GM12875 (cell line): ENCODE results near the gene DONSON.

Experiments
- H3K4me3 ChIP-seq: one replicate; pipeline ENCODE4 v1.5.1; 2011; ENCODE audit warnings: low read depth, low read length, control low read depth
- TF ChIP-seq, protein P1 (sequence below): IDR thresholded peaks from 2 replicates; pipeline ENCODE4 v1.5.1; 2011; ENCODE audit warnings: low read depth, mild to moderate bottlenecking, control low read depth, inconsistent platforms, low read length, moderate library complexity, borderline replicate concordance; ENCODE audit not compliant: insufficient read depth

DONSON gene

DNA sequence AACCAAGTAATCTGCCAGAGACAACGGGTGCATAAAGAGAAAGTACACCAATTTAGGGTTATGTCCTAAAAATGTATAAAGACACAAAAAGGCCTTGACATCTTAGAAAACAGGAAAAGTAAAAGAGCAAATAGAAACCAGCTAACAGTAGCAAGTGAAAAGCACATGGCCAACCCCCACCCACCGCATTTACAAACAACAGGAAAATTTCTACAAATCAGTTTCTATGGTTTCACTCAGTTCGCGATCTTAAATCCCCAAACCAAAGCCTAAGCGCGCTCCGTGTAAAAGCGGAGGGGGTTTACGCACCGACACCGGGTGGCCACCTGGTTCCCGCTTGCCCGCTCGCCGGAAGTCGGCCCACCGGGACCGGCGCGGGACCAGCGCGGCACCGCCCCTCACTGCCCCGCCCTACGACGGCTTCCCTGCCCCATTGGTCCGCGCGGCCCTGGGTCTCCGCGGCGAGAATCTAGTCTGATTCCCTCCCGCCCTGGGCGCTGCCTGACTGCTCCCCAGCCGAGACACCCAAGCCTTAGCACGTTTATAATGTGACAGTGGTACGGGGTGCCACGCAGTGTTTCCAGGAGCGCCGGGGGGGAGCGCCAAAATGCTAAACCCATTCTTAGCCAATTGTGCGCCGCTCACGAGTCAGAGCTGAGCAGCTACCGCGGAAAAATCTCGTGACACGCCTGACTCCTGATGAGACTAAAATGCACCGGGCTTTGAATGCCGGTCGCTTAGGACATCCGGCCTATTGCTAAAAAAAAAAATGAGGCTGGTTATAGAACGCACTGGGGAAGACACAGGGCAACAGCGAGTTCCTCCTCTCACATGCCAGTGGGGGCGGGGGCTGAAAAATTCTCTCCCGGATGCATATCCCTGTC, 46.5 kb downstream of the DONSON start, which contains the start of gene GART:
TSS of gene GART (minus strand) at position 362 of the 884 bp plus-strand sequence. CDS start 2,802 bp downstream, outside the sequence.
- TF ChIP-seq, protein P1, sequence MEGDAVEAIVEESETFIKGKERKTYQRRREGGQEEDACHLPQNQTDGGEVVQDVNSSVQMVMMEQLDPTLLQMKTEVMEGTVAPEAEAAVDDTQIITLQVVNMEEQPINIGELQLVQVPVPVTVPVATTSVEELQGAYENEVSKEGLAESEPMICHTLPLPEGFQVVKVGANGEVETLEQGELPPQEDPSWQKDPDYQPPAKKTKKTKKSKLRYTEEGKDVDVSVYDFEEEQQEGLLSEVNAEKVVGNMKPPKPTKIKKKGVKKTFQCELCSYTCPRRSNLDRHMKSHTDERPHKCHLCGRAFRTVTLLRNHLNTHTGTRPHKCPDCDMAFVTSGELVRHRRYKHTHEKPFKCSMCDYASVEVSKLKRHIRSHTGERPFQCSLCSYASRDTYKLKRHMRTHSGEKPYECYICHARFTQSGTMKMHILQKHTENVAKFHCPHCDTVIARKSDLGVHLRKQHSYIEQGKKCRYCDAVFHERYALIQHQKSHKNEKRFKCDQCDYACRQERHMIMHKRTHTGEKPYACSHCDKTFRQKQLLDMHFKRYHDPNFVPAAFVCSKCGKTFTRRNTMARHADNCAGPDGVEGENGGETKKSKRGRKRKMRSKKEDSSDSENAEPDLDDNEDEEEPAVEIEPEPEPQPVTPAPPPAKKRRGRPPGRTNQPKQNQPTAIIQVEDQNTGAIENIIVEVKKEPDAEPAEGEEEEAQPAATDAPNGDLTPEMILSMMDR, result no peak
- peak within 1 kb of the TSS; percentile 80 for H3K4me3 ChIP-seq

DNA sequence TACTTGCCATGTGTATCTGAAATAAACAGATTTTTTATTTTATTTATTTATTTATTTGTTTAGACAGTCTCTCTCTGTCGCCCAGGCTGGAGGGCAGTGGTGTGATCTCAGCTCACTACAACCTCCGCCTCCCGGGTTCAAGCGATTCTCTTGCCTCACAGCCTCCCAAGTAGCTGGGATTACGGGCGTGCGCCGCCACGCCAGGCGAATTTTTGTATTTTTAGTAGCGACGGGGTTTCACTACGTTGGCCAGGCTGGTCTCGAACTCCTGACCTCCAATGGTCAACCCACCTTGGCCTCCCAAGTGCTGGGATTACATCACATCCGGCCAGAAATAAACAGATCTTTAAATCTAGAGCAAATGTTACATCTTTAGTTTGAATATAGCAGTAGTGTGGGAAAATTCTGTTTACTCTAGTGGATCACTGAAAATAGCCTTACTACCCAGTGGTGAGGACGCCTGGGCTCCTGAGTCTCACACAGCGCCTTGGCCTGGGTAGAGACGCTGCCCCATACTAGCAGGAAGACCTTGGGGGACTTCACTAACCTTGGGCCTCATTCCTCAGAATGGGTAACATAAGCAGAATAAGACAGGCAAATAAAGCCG, 47.3 kb downstream of the DONSON start:
- TF ChIP-seq, protein P1, result no peak

DNA sequence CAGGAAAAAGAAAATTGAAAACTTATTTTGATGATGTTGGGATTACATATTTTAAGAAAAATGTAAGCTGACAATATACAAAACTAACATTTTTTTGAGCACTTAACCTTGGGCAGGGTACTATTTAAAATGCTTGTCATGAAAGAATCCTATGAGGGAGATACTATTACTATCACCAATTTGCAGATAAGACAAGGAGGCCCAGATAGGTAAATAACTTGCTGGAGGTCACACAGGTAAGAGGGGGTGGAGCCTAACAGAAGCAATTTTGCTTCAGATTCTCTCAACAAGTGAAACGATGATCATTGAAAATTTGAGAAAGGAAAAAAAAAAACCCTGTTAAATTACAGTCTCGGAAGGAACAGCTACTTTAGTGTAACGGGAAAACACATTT, 47.8 kb downstream of the DONSON start:
- TF ChIP-seq, protein P1, result no peak
- peak overlapping the region; percentile 80 for H3K4me3 ChIP-seq

More for the DNA sequence above, 47.3 kb downstream of the DONSON start:
- H3K4me3 ChIP-seq, result peak overlapping the region; percentile 80

DNA sequence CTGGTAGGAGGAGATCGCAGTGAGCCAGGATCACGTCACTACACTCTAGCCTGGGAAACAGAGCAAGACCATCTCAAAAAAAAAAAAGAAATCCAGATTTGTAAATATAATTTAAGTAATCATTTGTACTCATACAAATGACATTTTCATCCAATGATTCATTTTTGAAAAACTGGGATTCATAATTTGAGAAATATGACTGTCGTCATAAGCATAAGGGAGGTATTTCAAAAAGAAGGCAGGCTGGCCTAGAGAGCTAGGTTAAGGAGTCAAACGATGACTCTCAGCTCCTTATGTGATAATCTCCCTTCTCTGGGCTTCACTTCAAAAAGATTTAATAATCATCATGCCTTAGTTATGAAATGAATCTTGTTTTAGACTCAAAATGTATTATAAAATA, 48.9 kb downstream of the DONSON start:
- H3K4me3 ChIP-seq, result no peak overlapping the region

DNA sequence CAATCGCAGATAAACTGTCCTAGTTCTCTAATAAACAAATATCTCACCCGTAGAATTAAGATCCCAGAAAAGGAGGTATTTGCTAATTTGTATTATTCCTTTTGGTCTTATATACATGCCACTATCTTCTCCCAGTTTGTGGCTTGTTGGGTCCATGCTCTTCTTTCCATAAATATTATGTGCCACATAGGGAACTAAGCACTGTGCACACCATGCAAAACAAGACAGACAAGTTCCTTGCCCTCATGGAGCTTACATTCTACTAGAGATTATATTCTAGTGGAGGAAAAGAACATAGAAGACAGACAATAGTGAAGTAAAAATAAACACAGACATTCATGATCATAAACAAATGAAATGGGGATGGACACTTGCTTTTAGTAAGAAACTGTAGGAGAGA, 51.3 kb downstream of the DONSON start:
- TF ChIP-seq, protein P1, result no peak
- H3K4me3 ChIP-seq, result no peak overlapping the region

More for the DNA sequence above, 48.9 kb downstream of the DONSON start:
- TF ChIP-seq, protein P1, result no peak

DNA sequence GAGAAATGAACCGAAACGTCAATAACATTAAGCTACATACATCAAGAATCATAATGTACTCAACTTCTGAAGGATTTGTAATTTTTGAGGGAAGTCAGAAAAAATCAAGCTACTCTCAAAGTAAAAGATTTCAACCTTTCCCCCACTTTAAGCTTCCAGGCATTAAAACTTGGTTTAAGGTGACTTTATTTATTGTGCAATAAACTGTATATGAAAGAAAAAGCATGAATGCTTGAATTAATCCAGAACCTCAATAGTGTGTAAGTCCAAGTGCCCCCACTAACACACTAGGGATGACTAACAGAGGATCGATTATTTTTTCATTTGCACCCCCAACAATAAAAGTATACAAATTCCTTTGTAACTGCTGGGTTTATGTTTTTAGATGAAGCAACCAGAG, 57.5 kb downstream of the DONSON start:
- H3K4me3 ChIP-seq, result no peak overlapping the region
- TF ChIP-seq, protein P1, result no peak
